WTC11 (cell line): ENCODE measurements around the gene ANKRD23. TPM values are rescaled to one million over a fixed set of nuclear protein-coding genes. Genes with fewer than 3 reads are reported as not detected.

Experiments
- ATAC-seq: fragments of 200-7000 bp; cut with Tn5 transposase; 2 replicates; pipeline ENCODE4 v1.10.0; 2021; ENCODE audit warnings: mild to moderate bottlenecking, moderate library complexity
- CTCF ChIA-PET: fragments of 300-600 bp; sonication (Branson Sonifier 250); formaldehyde crosslinking; loops from one replicate; lab custom pipeline; 2021; ENCODE audit warnings: antibody characterized with exemption; lab: Charles Lee
- POLR2A ChIA-PET: fragments of 350-600 bp; sonication (Branson Sonifier 250); formaldehyde crosslinking; loops from one replicate; lab custom pipeline; 2021; ENCODE audit warnings: antibody characterized with exemption; lab: Charles Lee
- DNase-seq: peaks from one replicate; pipeline ENCODE4 v3.0.0; 2021; ENCODE audit warnings: low spot score
- H3K27ac Mint-ChIP-seq: 2 replicates; pipeline ENCODE4 v1.8.0; 2021; ENCODE audit warnings: mixed read lengths
- H3K27me3 Mint-ChIP-seq: 2 replicates; pipeline ENCODE4 v1.8.0; 2021; ENCODE audit warnings: low read depth, mild to moderate bottlenecking, moderate library complexity, mixed read lengths
- H3K36me3 Mint-ChIP-seq: 2 replicates; pipeline ENCODE4 v1.8.0; 2021; ENCODE audit warnings: mixed read lengths
- H3K4me1 Mint-ChIP-seq: 2 replicates; pipeline ENCODE4 v1.8.0; 2022; ENCODE audit warnings: mixed read lengths
- H3K4me3 Mint-ChIP-seq: 2 replicates; pipeline ENCODE4 v1.8.0; 2021; ENCODE audit warnings: mild to moderate bottlenecking, moderate library complexity, mixed read lengths
- H3K9me3 Mint-ChIP-seq: 2 replicates; pipeline ENCODE4 v1.8.0; 2021; ENCODE audit warnings: mixed read lengths
- CREB1 ChIP-seq: sonication (generic); formaldehyde crosslinking; IDR thresholded peaks from 2 replicates; pipeline ENCODE4 v1.8.0; 2023; ENCODE audit warnings: mild to moderate bottlenecking, missing genetic modification reagents
- E2F4 ChIP-seq: sonication (generic); formaldehyde crosslinking; IDR thresholded peaks from 2 replicates; pipeline ENCODE4 v1.8.1; 2022; ENCODE audit warnings: low read depth, mild to moderate bottlenecking, moderate library complexity, missing genetic modification reagents, borderline replicate concordance
- ESRRA ChIP-seq: sonication (generic); formaldehyde crosslinking; IDR thresholded peaks from 2 replicates; pipeline ENCODE4 v1.8.1; 2022; ENCODE audit warnings: mild to moderate bottlenecking, missing genetic modification reagents, borderline replicate concordance
- ETV6 ChIP-seq: sonication (generic); formaldehyde crosslinking; IDR thresholded peaks from 2 replicates; pipeline ENCODE4 v1.8.1; 2022; ENCODE audit warnings: mild to moderate bottlenecking, missing genetic modification reagents
- FOXP1 ChIP-seq: sonication (generic); formaldehyde crosslinking; IDR thresholded peaks from 2 replicates; pipeline ENCODE4 v1.8.0; 2022; ENCODE audit warnings: missing genetic modification reagents, mild to moderate bottlenecking, moderate library complexity, borderline replicate concordance
- GTF2I ChIP-seq: fragments of 250-450 bp; sonication (Bioruptor Pico); conservative IDR thresholded peaks from 2 replicates; pipeline ENCODE4 v1.4.0; 2021; ENCODE audit warnings: mild to moderate bottlenecking
- PRRX2 ChIP-seq: fragments of 250-450 bp; sonication (Bioruptor Pico); IDR thresholded peaks from 2 replicates; pipeline ENCODE4 v1.8.0; 2021; ENCODE audit warnings: mild to moderate bottlenecking
- TEAD1 ChIP-seq: sonication (generic); formaldehyde crosslinking; IDR thresholded peaks from 2 replicates; pipeline ENCODE4 v1.8.0; 2022; ENCODE audit warnings: mild to moderate bottlenecking, missing genetic modification reagents
- ZNF138 ChIP-seq: sonication (generic); formaldehyde crosslinking; conservative IDR thresholded peaks from 2 replicates; pipeline ENCODE4 v1.8.1; 2022; ENCODE audit warnings: mild to moderate bottlenecking, moderate library complexity, missing genetic modification reagents
- ZNF317 ChIP-seq: sonication (generic); formaldehyde crosslinking; IDR thresholded peaks from 2 replicates; pipeline ENCODE4 v1.8.1; 2023; ENCODE audit warnings: low read depth, mild to moderate bottlenecking, moderate library complexity, missing genetic modification reagents, borderline replicate concordance
- ZNF423 ChIP-seq: fragments of 250-450 bp; sonication (Bioruptor Pico); IDR thresholded peaks from 2 replicates; pipeline ENCODE4 v2.1.2; 2022; ENCODE audit warnings: mild to moderate bottlenecking, moderate library complexity
- ZNF425 ChIP-seq: fragments of 250-450 bp; sonication (Bioruptor Pico); conservative IDR thresholded peaks from 2 replicates; pipeline ENCODE4 v1.9.0; 2021; ENCODE audit warnings: mild to moderate bottlenecking
- ZNF532 ChIP-seq: fragments of 250-450 bp; sonication (Bioruptor Pico); IDR thresholded peaks from 2 replicates; pipeline ENCODE4 v1.9.0; 2021; ENCODE audit warnings: mild to moderate bottlenecking, borderline replicate concordance
- total RNA-seq: library from RNA; stranded (reverse); gene quantifications from 3 replicates; pipeline ENCODE4 v1.2.3, GENCODE V29; 2021
- TF ChIP-seq, protein P1 (sequence below): sonication (generic); formaldehyde crosslinking; IDR thresholded peaks from 2 replicates; pipeline ENCODE4 v1.8.1; 2023; ENCODE audit warnings: mild to moderate bottlenecking, missing genetic modification reagents, moderate library complexity
- TF ChIP-seq, protein P2 (sequence below): sonication (generic); formaldehyde crosslinking; IDR thresholded peaks from 2 replicates; pipeline ENCODE4 v1.8.1; 2022; ENCODE audit warnings: low read depth, missing genetic modification reagents, borderline replicate concordance
- TF ChIP-seq, protein P3 (sequence below): sonication (generic); formaldehyde crosslinking; IDR thresholded peaks from 2 replicates; pipeline ENCODE4 v1.8.0; 2022; ENCODE audit warnings: mild to moderate bottlenecking, missing genetic modification reagents
- TF ChIP-seq, protein P4 (sequence below): sonication (generic); formaldehyde crosslinking; IDR thresholded peaks from 2 replicates; pipeline ENCODE4 v1.8.0; 2023; ENCODE audit warnings: missing genetic modification reagents, mild to moderate bottlenecking, borderline replicate concordance
- TF ChIP-seq, protein P5 (sequence below): fragments of 250-450 bp; sonication (Bioruptor Pico); IDR thresholded peaks from 2 replicates; pipeline ENCODE4 v2.1.2; 2022; ENCODE audit warnings: mild to moderate bottlenecking, moderate library complexity
- TF ChIP-seq, protein P6 (sequence below): sonication (generic); formaldehyde crosslinking; IDR thresholded peaks from 2 replicates; pipeline ENCODE4 v1.8.1; 2023; ENCODE audit warnings: mild to moderate bottlenecking, missing genetic modification reagents

Gene ANKRD23
- total RNA-seq, 1 experiment from 2014 or later, result 3.2 TPM

GRCh38 chr2:96877631-96878092, 33.8 kb upstream of the ANKRD23 start:
- DNase-seq (no peak), ATAC-seq (no peak)
- Mint-ChIP-seq H3K4me3 (no peak overlapping the region), H3K9me3 (no peaks in the 10 kb centered on the region), H3K4me1 (peaks cover 80% of the 10 kb centered on the region), H3K27ac (no peak overlapping the region; the same call in 1 of the 2 replicates), H3K36me3 (no peaks in the 10 kb centered on the region), H3K27me3 (no peaks in the 10 kb centered on the region)
- POLR2A ChIA-PET, result interaction anchor here (0.8 kb wide), 1 partner anchor 9 kb away, joined by 3 read pairs; no protein-coding TSS in a partner anchor
- CTCF ChIA-PET, result interaction anchor here (1.2 to 5.9 kb wide), 3 partner anchors 9 to 73 kb away, joined by 5 to 45 read pairs (median 10); partner anchors contain the start of gene ANKRD39
- TF ChIP-seq, protein P1, sequence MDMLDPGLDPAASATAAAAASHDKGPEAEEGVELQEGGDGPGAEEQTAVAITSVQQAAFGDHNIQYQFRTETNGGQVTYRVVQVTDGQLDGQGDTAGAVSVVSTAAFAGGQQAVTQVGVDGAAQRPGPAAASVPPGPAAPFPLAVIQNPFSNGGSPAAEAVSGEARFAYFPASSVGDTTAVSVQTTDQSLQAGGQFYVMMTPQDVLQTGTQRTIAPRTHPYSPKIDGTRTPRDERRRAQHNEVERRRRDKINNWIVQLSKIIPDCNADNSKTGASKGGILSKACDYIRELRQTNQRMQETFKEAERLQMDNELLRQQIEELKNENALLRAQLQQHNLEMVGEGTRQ (CRISPR knock-in tag), result no peak
- TF ChIP-seq FOXP1, result no peak
- TF ChIP-seq ZNF138, result no peak
- no peak for TF ChIP-seq GTF2I
- no peak for TF ChIP-seq CREB1 (CRISPR knock-in tag)
- no peak for TF ChIP-seq ZNF532 (CRISPR knock-in tag)
- TF ChIP-seq ETV6 (CRISPR knock-in tag), result no peak
- TF ChIP-seq, protein P2, sequence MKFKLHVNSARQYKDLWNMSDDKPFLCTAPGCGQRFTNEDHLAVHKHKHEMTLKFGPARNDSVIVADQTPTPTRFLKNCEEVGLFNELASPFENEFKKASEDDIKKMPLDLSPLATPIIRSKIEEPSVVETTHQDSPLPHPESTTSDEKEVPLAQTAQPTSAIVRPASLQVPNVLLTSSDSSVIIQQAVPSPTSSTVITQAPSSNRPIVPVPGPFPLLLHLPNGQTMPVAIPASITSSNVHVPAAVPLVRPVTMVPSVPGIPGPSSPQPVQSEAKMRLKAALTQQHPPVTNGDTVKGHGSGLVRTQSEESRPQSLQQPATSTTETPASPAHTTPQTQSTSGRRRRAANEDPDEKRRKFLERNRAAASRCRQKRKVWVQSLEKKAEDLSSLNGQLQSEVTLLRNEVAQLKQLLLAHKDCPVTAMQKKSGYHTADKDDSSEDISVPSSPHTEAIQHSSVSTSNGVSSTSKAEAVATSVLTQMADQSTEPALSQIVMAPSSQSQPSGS (CRISPR knock-in tag), result no peak
- TF ChIP-seq ZNF425 (CRISPR knock-in tag), result no peak
- TF ChIP-seq ZNF317 (CRISPR knock-in tag), result no peak
- TF ChIP-seq, protein P3, sequence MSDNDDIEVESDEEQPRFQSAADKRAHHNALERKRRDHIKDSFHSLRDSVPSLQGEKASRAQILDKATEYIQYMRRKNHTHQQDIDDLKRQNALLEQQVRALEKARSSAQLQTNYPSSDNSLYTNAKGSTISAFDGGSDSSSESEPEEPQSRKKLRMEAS (CRISPR knock-in tag), result no peak
- TF ChIP-seq, protein P4, sequence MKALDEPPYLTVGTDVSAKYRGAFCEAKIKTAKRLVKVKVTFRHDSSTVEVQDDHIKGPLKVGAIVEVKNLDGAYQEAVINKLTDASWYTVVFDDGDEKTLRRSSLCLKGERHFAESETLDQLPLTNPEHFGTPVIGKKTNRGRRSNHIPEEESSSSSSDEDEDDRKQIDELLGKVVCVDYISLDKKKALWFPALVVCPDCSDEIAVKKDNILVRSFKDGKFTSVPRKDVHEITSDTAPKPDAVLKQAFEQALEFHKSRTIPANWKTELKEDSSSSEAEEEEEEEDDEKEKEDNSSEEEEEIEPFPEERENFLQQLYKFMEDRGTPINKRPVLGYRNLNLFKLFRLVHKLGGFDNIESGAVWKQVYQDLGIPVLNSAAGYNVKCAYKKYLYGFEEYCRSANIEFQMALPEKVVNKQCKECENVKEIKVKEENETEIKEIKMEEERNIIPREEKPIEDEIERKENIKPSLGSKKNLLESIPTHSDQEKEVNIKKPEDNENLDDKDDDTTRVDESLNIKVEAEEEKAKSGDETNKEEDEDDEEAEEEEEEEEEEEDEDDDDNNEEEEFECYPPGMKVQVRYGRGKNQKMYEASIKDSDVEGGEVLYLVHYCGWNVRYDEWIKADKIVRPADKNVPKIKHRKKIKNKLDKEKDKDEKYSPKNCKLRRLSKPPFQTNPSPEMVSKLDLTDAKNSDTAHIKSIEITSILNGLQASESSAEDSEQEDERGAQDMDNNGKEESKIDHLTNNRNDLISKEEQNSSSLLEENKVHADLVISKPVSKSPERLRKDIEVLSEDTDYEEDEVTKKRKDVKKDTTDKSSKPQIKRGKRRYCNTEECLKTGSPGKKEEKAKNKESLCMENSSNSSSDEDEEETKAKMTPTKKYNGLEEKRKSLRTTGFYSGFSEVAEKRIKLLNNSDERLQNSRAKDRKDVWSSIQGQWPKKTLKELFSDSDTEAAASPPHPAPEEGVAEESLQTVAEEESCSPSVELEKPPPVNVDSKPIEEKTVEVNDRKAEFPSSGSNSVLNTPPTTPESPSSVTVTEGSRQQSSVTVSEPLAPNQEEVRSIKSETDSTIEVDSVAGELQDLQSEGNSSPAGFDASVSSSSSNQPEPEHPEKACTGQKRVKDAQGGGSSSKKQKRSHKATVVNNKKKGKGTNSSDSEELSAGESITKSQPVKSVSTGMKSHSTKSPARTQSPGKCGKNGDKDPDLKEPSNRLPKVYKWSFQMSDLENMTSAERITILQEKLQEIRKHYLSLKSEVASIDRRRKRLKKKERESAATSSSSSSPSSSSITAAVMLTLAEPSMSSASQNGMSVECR (CRISPR knock-in tag), result no peak
- no peak for TF ChIP-seq ESRRA (CRISPR knock-in tag)
- no peak for TF ChIP-seq TEAD1 (CRISPR knock-in tag)
- TF ChIP-seq E2F4 (CRISPR knock-in tag), result no peak
- TF ChIP-seq PRRX2 (CRISPR knock-in tag), result no peak
- no peak for TF ChIP-seq ZNF423
- TF ChIP-seq, protein P5, sequence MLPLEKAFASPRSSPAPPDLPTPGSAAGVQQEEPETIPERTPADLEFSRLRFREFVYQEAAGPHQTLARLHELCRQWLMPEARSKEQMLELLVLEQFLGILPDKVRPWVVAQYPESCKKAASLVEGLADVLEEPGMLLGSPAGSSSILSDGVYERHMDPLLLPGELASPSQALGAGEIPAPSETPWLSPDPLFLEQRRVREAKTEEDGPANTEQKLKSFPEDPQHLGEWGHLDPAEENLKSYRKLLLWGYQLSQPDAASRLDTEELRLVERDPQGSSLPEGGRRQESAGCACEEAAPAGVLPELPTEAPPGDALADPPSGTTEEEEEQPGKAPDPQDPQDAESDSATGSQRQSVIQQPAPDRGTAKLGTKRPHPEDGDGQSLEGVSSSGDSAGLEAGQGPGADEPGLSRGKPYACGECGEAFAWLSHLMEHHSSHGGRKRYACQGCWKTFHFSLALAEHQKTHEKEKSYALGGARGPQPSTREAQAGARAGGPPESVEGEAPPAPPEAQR, result no peak
- TF ChIP-seq, protein P6, sequence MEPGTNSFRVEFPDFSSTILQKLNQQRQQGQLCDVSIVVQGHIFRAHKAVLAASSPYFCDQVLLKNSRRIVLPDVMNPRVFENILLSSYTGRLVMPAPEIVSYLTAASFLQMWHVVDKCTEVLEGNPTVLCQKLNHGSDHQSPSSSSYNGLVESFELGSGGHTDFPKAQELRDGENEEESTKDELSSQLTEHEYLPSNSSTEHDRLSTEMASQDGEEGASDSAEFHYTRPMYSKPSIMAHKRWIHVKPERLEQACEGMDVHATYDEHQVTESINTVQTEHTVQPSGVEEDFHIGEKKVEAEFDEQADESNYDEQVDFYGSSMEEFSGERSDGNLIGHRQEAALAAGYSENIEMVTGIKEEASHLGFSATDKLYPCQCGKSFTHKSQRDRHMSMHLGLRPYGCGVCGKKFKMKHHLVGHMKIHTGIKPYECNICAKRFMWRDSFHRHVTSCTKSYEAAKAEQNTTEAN, result no peak
